Vagina (tissue), 2 donors: ENCODE results near the gene SLC9A2.

Experiments used
- POLR2A ChIP-seq, 2 donors: fragments of 450-650 bp; IDR thresholded peaks; one replicate each; pipeline ENCODE4 v1.6.1; 2017; ENCODE audit warnings: antibody characterized with exemption in 2 of 2, mild to moderate bottlenecking in 2 of 2, moderate library complexity in 2 of 2
- POLR2AphosphoS5 ChIP-seq, 2 donors: sonication (generic); formaldehyde crosslinking; IDR thresholded peaks; one replicate each; pipeline ENCODE4 v1.9.0; 2017; ENCODE audit warnings: antibody characterized with exemption in 2 of 2, mild to moderate bottlenecking in 2 of 2, low read depth in 1 of 2; ENCODE audit not compliant: insufficient read depth in 1 of 2
- TF ChIP-seq, protein P1 (sequence below), 3 experiments: fragments of 450-650 bp in 2 of 3; fragments of 200-600 bp in 1 of 3; sonication (generic) in 1 of 3; IDR thresholded peaks; one replicate each; pipeline ENCODE4 v1.5.1; 2017 to 2019; ENCODE audit warnings: antibody characterized with exemption in 3 of 3, mild to moderate bottlenecking in 2 of 3, moderate library complexity in 2 of 3

- TF ChIP-seq, protein P1, sequence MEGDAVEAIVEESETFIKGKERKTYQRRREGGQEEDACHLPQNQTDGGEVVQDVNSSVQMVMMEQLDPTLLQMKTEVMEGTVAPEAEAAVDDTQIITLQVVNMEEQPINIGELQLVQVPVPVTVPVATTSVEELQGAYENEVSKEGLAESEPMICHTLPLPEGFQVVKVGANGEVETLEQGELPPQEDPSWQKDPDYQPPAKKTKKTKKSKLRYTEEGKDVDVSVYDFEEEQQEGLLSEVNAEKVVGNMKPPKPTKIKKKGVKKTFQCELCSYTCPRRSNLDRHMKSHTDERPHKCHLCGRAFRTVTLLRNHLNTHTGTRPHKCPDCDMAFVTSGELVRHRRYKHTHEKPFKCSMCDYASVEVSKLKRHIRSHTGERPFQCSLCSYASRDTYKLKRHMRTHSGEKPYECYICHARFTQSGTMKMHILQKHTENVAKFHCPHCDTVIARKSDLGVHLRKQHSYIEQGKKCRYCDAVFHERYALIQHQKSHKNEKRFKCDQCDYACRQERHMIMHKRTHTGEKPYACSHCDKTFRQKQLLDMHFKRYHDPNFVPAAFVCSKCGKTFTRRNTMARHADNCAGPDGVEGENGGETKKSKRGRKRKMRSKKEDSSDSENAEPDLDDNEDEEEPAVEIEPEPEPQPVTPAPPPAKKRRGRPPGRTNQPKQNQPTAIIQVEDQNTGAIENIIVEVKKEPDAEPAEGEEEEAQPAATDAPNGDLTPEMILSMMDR (IDR thresholded peaks at IDR 0.05), result no peak
- TF ChIP-seq POLR2AphosphoS5 (IDR thresholded peaks at IDR 0.05; ENCODE audit: insufficient read depth in 1 of 2, low read depth in 1 of 2), result no peak
- TF ChIP-seq POLR2A (IDR thresholded peaks at IDR 0.05), result no peak
Measured at GRCh38 chr2:102588213-102588939, 31.0 kb upstream of the SLC9A2 start.
